NCI-H526 (cell line): ENCODE data around the gene SPIRE2.
"Not testable (repeated sequence)": the region's sequence is repeated elsewhere in the genome, so short reads cannot be mapped to it uniquely, and the experiment has no call there.

Experiments used
- DNase-seq, 2 experiments: peaks; one replicate each; lab custom pipeline; 2025; lab: John Stamatoyannopoulos, UW

The SPIRE2 gene

DNA sequence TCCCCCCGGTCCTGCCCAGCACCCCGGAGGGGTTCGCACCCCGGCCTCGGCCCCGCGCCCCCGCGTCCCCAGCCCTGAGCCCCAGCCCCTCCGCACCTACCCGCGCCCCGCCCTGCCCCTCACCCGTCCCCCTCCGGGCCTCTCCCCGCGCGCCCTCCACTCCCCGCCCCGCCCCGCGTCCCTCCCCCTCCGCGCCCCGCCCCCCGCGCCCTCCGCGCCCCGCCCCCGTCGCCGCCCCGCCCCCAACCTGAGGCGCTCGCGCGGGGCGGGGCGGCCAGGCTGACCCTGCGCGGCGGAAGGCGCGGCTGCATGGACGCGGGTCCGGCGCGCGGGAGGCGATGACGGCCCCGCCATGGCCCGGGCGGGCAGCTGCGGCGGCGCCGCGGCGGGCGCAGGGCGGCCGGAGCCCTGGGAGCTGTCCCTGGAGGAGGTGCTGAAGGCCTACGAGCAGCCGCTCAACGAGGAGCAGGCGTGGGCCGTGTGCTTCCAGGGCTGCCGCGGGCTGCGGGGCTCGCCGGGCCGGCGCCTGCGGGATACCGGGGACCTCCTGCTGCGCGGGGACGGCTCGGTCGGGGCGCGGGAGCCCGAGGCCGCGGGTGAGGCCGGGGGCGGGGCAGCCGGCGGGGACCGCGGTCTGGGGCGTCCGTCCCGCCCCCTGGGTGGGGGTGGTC lies at the start of gene SPIRE2:
Gene SPIRE2 (plus strand): TSS at position 277 of the 671 bp plus-strand sequence. CDS start 76 bp downstream, at position 353.
- peak in 1 of 2 experiments; percentile 64 for DNase-seq

- no peak for DNase-seq
These were observed 48.9 kb upstream of the SPIRE2 start for GRCh38 chr16:89779231-89779908.

DNA sequence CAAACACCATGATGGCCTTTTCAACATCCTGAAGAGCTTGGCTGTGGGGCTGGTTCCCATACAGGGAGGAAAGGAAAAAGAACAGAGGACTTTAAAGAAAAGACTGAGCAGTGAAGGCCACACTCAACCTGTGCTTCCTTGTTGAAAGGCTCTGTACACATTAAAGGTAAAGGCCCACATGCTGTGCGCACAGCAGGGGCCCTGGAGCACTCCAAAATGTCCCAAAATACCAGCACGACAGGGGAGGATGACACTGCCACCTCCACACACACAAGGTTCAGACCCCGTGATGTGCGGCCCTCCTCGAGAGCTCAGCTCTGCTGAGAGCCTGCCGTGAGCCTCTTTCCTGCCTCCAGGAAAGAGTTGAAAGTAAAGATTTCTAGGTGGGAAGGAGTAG lies 48.4 kb upstream of the SPIRE2 start:
- no peak for DNase-seq

GRCh38 chr16:89782489-89782888 lies 45.8 kb upstream of the SPIRE2 start:
- DNase-seq: no peak

DNA sequence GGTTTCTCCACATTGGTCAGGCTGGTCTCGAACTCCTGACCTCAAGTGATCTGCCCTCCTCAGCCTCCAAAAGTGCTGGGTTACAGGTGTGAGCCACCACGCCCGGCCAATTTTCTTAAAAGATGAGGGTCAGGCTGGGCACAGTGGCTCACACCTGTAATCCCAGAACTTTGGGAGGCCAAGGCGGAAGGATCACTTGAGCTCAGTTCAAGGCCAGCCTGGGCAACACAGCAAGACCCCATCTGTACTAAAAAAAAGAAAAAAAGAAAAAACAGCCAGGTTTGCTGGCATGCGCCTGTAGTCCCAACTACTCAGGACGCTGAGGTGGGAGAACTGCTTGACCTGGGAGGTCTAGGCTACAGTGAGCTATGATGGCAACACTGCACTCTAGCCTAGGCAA lies 44.3 kb upstream of the SPIRE2 start:
- not testable (repeated sequence) for DNase-seq

GRCh38 chr16:89784406-89784805 lies 43.9 kb upstream of the SPIRE2 start:
- DNase-seq: no peak

GRCh38 chr16:89785523-89786155 lies 42.6 kb upstream of the SPIRE2 start:
- no peak for DNase-seq

GRCh38 chr16:89786474-89787364 lies 41.6 kb upstream of the SPIRE2 start:
- DNase-seq: no peak

- DNase-seq: no peak
These were observed 40.9 kb upstream of the SPIRE2 start for GRCh38 chr16:89787365-89787805.

- no peak for DNase-seq
These were observed 36.8 kb upstream of the SPIRE2 start for GRCh38 chr16:89791278-89791995.

DNA sequence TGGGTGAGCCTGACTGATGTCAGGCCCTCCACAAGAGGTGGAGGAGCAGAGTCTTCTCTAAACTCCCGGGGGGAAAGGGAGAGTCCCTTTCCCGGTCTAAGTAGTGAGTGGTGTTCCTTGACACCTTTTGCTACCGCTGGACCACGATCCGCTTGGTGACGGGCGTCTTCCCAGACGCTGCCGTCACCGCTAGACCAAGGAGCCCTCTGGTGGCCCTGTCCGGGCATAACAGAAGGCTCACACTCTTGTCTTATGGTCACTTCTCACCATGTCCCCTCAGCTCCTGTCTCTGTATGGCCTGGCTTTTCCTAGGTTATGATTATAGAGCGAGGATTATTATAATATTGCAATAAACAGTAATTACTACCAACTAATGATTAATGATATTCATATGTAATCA lies 35.2 kb upstream of the SPIRE2 start:
- not testable (repeated sequence) for DNase-seq

- DNase-seq: no peak
These were observed 34.3 kb upstream of the SPIRE2 start for GRCh38 chr16:89793955-89794354.

DNA sequence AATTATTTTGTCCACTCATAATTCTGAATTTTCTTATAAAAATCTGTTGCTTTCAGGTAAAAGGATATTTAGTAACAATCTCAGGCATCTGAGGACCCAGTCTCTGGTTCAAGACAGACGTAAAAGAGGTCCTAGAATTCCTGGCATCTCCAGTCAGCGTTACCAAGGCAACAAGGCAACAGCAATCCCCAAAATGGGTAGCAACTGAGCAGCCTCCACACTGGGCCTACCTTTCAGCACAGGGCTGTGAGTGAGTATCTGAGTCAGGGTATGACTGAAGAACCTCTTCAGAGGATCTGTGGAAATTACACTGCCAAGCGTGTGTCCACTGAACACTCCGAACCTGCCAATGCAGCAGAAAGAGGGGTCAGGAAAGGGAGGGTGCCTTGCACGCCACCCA lies 32.6 kb upstream of the SPIRE2 start:
- no peak for DNase-seq

- DNase-seq: no peak
These were observed 32.2 kb upstream of the SPIRE2 start for GRCh38 chr16:89796104-89796503.

DNA sequence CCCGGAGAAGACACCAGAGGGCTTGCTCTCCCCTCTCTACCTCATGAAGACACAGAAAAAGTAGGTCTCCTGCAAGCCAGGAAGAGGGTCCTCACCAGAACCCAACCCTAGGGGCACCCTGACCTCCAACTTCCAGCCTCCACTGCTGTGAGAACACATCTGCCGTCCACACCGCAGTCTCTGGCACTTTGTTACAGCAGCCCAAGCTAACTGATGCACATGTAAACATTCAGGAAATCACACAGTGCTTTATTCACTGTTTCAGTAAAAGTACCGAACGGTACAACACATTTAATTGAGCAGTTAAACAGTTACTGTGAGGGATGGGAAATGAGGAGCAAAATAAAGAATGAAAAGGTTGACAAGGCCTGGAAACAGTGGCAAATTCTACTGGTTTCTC lies 30.1 kb upstream of the SPIRE2 start:
- DNase-seq: no peak

DNA sequence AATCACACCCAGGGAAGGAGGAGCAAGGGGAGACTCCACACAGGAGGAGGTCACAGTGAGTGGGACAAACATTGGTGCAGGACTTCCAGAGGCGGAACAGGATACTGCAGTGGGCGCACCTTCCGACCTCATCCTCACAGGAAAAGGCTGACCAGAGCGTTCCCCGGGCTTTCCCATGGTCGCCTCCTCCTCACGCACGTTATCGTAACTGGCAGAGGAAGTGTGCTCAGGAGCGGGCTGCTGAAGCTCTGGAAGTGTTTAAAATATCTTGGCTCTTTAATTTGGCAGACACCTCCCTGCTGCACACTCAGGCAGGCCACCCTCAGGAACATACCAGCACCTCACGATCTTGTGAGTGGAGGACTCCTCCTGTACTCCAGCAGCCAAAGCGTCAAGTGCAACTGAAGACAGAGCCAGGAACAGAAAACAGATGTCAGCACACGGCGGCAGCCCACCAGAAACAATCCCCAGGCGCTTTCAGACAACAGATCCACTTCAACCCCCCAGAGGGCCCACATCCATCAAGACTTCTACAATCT lies 29.4 kb upstream of the SPIRE2 start:
- no peak for DNase-seq

GRCh38 chr16:89801800-89802199 lies 26.5 kb upstream of the SPIRE2 start:
- DNase-seq: no peak

GRCh38 chr16:89805136-89805905 lies 23.0 kb upstream of the SPIRE2 start:
- DNase-seq: no peak

DNA sequence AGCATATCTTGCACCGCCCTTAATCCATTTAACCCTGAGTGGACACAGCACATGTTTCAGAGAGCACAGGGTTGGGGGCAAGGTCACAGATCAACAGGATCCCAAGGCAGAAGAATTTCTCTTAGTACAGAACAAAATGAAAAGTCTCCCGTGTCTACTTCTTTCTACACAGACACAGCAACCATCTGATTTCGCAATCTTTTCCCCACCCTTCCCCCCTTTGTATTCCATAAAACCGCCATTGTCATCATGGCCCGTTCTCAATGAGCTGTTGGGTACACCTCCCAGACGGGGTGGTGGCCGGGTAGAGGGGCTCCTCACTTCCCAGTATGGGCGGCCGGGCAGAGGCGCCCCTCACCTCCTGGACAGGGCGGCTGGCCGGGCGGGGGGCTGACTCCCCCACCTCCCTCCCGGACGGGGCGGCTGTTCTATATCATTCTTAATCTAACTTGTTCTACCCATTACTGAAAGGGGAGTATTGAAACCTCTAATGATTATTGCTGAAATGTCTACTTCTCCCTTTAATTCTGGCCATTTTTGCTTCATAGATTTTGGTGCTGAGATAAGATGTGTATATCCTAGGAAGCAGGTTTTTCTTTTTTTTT lies 21.6 kb upstream of the SPIRE2 start:
- DNase-seq: not testable (repeated sequence)

GRCh38 chr16:89808475-89808874 lies 19.8 kb upstream of the SPIRE2 start:
- no peak for DNase-seq
